GM23338 (cell line): ENCODE data around the gene ITLN1.
"Not testable (repeated sequence)": the region's sequence is repeated elsewhere in the genome, so short reads cannot be mapped to it uniquely, and the experiment has no call there.

Experiments used
- CREB1 ChIP-seq: fragments of 250-450 bp; sonication (Bioruptor Pico); IDR thresholded peaks from 2 replicates; pipeline ENCODE4 v1.5.0; 2020; ENCODE audit warnings: low read depth, mild to moderate bottlenecking, moderate library complexity
- CTCF ChIP-seq, 2 experiments: fragments of 200-600 bp in 1 of 2; sonication (generic) in 1 of 2; conservative IDR thresholded peaks; 2 replicates each; pipeline versions ENCODE4 v1.5.1 to v1.6.1; 2016 to 2017; ENCODE audit warnings: antibody characterized with exemption in 2 of 2, low read depth in 2 of 2, mild to moderate bottlenecking in 2 of 2, moderate library complexity in 1 of 2
- ETS1 ChIP-seq: IDR thresholded peaks from 2 replicates; pipeline ENCODE4 v1.6.1; 2016; ENCODE audit warnings: antibody characterized with exemption
- EZH2 ChIP-seq: fragments of 200-600 bp; sonication (generic); IDR thresholded peaks from one replicate; pipeline ENCODE4 v1.8.0; 2017; ENCODE audit warnings: antibody characterized with exemption, mild to moderate bottlenecking, low read depth; ENCODE audit not compliant: unreplicated experiment
- EZH2phosphoT487 ChIP-seq: fragments of 200-600 bp; sonication (generic); IDR thresholded peaks from one replicate; pipeline ENCODE4 v1.8.1; 2018; ENCODE audit warnings: antibody characterized with exemption; ENCODE audit not compliant: unreplicated experiment
- JUNB ChIP-seq: IDR thresholded peaks from one replicate; pipeline ENCODE4 v1.6.1; 2016; ENCODE audit warnings: antibody characterized with exemption; ENCODE audit not compliant: unreplicated experiment
- POLR2AphosphoS5 ChIP-seq: IDR thresholded peaks from 2 replicates; pipeline ENCODE4 v1.6.1; 2016; ENCODE audit warnings: antibody characterized with exemption, low read depth
- ZNF331 ChIP-seq: fragments of 250-450 bp; sonication (Bioruptor Pico); IDR thresholded peaks from 2 replicates; pipeline ENCODE4 v1.5.0; 2020; ENCODE audit warnings: low read depth, mild to moderate bottlenecking, moderate library complexity

GRCh38 chr1:160867651-160868050, 17.3 kb downstream of the ITLN1 start:
- TF ChIP-seq CTCF (conservative IDR thresholded peaks at IDR 0.05; ENCODE audit: low read depth in 2 of 2); EZH2phosphoT487; CREB1 (CRISPR knock-in tag); ZNF331 (CRISPR knock-in tag); POLR2AphosphoS5; EZH2; JUNB; ETS1: not testable (repeated sequence)
